WERI-Rb-1 (cell line): ENCODE measurements around the gene RNF175.

Experiments
- DNase-seq: peaks from one replicate; pipeline ENCODE4 v3.0.0-alpha.2; 2020
- H3K27ac ChIP-seq: fragments of 250-450 bp; sonication (Bioruptor Pico); 2 replicates; pipeline ENCODE4 v1.5.1; 2020; ENCODE audit warnings: mild to moderate bottlenecking, moderate library complexity
- H3K27me3 ChIP-seq: fragments of 250-450 bp; sonication (Bioruptor Pico); 2 replicates; pipeline ENCODE4 v1.5.1; 2021; ENCODE audit warnings: mild to moderate bottlenecking, low read depth, moderate library complexity; ENCODE audit not compliant: insufficient read depth, severe bottlenecking
- H3K36me3 ChIP-seq: fragments of 250-450 bp; sonication (Bioruptor Pico); 2 replicates; pipeline ENCODE4 v1.5.1; 2020; ENCODE audit warnings: mild to moderate bottlenecking, moderate library complexity
- H3K4me3 ChIP-seq: 2 replicates; pipeline ENCODE4 v1.5.1; 2011; ENCODE audit warnings: low read depth, mild to moderate bottlenecking, control low read depth, low read length
- H3K9me3 ChIP-seq: fragments of 250-450 bp; sonication (Bioruptor Pico); 2 replicates; pipeline ENCODE4 v1.5.1; 2021; ENCODE audit warnings: mild to moderate bottlenecking, moderate library complexity; ENCODE audit not compliant: severe bottlenecking
- CTCF ChIP-seq: IDR thresholded peaks from 2 replicates; pipeline ENCODE4 v1.5.1; 2011; ENCODE audit warnings: low read depth, mild to moderate bottlenecking, control low read depth, inconsistent platforms, low read length

Gene RNF175

GRCh38 chr4:153735906-153736461 is 23.8 kb downstream of the RNF175 start:
- TF ChIP-seq CTCF, result no peak
- no peak overlapping the region for H3K4me3 ChIP-seq
- no peak overlapping the region for H3K27ac ChIP-seq
- DNase-seq, result no peak
- H3K36me3 ChIP-seq, result no peaks in the 10 kb centered on the region
- H3K27me3 ChIP-seq, result no peaks in the 10 kb centered on the region
- peaks cover 4% of the 10 kb centered on the region for H3K9me3 ChIP-seq

- H3K27ac ChIP-seq, result no peak overlapping the region
- no peaks in the 10 kb centered on the region for H3K27me3 ChIP-seq
- H3K4me3 ChIP-seq, result no peak overlapping the region
- no peak for TF ChIP-seq CTCF
- no peaks in the 10 kb centered on the region for H3K36me3 ChIP-seq
- DNase-seq, result no peak
- no peaks in the 10 kb centered on the region for H3K9me3 ChIP-seq
These were observed 25.9 kb downstream of the RNF175 start for GRCh38 chr4:153733751-153734448.

GRCh38 chr4:153731239-153731638 is 28.6 kb downstream of the RNF175 start:
- H3K9me3 ChIP-seq, result no peaks in the 10 kb centered on the region
- no peak overlapping the region for H3K4me3 ChIP-seq
- no peak for TF ChIP-seq CTCF
- no peaks in the 10 kb centered on the region for H3K27me3 ChIP-seq
- DNase-seq, result no peak
- H3K27ac ChIP-seq, result no peak overlapping the region
- no peaks in the 10 kb centered on the region for H3K36me3 ChIP-seq

GRCh38 chr4:153729895-153730294 is 29.9 kb downstream of the RNF175 start:
- no peak for DNase-seq

GRCh38 chr4:153728660-153729059 is 31.2 kb downstream of the RNF175 start:
- no peak overlapping the region for H3K4me3 ChIP-seq
- H3K36me3 ChIP-seq, result no peaks in the 10 kb centered on the region
- H3K27ac ChIP-seq, result no peak overlapping the region
- H3K27me3 ChIP-seq, result no peaks in the 10 kb centered on the region
- no peak for TF ChIP-seq CTCF
- H3K9me3 ChIP-seq, result no peaks in the 10 kb centered on the region
- DNase-seq, result no peak

More at GRCh38 chr4:153729895-153730294, 29.9 kb downstream of the RNF175 start:
- no peaks in the 10 kb centered on the region for H3K9me3 ChIP-seq
- no peak for TF ChIP-seq CTCF
- H3K27ac ChIP-seq, result no peak overlapping the region
- no peaks in the 10 kb centered on the region for H3K36me3 ChIP-seq
- H3K4me3 ChIP-seq, result no peak overlapping the region
- no peaks in the 10 kb centered on the region for H3K27me3 ChIP-seq

GRCh38 chr4:153728151-153728550 is 31.7 kb downstream of the RNF175 start:
- no peaks in the 10 kb centered on the region for H3K9me3 ChIP-seq
- no peak for TF ChIP-seq CTCF

More at GRCh38 chr4:153728151-153728550, 31.7 kb downstream of the RNF175 start:
- Histone ChIP-seq H3K4me3 (no peak overlapping the region), H3K27ac (no peak overlapping the region), H3K36me3 (no peaks in the 10 kb centered on the region), H3K27me3 (no peaks in the 10 kb centered on the region)
- no peak for DNase-seq
